ENCODE data around the gene SORCS2.
"Not testable (repeated sequence)": the region's sequence is repeated elsewhere in the genome, so short reads cannot be mapped to it uniquely, and the experiment has no call there.

SORCS2 gene

DNA sequence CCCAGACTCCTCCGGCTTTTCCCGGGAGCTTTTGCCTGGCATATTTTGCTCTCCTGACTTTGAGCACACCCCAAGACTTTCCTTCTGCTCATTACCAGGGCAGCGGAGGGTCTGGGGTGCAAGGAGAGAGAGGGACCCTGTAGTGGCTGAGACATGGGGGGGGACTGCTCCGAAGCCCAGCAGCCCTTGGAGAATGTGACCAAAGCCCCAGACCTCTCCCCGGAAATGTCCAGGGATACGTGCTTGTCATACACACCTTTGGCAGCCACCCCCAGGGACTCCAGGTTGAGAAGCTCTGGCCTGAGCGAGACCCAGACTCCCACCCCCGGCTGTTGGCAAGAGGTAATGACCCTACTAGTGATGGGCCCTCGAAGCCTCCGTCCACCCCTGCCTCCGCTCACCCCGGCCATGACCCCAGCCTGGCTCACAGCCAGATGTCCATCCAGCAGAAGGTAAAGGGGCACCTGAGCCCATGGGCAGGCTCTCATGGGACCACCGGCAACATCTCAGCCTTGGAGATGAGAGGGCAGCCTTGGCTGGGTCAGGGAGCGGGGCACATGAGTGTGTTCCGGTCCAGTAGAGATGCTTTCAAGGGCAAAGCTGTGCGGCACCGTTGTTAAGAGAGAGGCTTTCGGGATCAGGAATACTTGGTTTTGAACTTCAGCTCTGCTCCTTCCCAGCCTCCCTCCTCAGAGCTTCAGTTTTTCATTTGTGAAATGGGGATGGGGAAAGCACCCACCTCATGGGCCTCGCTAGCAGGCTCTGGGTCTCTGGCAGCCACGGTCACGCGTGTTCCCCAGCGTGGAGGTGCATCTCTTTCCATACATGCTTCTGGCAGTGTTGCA lies 240.4 kb downstream of the SORCS2 start:
- no peak for DNase-seq

- DNase-seq = no peak
Observed at GRCh38 chr4:7433376-7434140, 241.2 kb downstream of the SORCS2 start.

DNA sequence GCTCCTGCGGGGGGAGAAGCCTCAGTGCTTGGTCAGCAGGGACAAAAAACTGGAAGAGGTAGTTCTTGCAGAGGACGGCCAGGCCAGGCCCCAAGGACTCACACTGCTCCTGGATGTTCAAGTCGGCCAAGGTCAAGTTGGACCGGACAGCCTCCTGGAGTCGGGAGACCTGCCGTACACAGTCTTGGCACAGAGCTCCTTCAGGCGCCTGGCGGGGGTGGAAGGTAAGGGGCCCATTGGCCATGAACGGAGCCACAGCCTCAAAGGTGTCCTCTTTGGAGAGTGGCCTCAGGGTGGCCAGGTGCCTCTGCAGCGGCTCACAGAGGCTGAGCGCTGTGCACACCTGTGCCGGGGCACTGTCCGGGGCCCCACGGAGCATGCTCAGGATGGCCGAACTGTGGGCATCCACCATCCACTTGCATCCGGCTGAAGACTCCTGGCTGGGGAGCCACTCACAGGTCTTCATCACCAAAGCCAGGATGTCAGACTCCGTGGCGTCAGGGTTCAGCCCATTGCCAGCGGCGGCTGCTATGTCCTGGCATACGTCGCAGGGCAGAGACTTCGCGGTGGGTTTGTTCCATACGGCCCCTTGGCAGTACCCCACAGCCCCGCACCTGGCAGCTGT lies 241.9 kb downstream of the SORCS2 start:
- DNase-seq = no peak

DNA sequence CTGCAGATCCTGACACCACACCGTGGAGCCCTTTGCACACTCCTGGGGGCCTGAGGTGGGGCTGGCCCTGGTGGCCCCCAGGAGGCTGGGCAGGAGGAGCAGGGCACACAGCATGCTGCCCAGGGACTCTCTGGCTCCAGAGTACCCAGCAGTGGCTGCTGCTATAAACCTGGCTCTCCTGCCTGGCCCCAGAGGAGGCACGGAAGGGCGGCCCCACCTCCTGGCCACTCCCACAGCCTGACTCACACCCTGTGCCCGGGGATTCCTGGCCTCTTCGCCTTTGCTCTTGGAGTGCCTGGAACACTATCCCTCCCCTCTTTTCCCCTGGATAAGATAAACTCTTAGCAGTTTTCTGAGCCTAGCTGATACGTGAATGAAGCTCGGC lies 242.4 kb downstream of the SORCS2 start, which contains the start of gene PSAPL1:
Gene PSAPL1 (minus strand): TSS at position 165 of the 385 bp plus-strand sequence. CDS start 51 bp downstream, at position 114.
- no peak for DNase-seq

GRCh38 chr4:7435471-7436061 lies 243.2 kb downstream of the SORCS2 start:
- no peak for DNase-seq

DNA sequence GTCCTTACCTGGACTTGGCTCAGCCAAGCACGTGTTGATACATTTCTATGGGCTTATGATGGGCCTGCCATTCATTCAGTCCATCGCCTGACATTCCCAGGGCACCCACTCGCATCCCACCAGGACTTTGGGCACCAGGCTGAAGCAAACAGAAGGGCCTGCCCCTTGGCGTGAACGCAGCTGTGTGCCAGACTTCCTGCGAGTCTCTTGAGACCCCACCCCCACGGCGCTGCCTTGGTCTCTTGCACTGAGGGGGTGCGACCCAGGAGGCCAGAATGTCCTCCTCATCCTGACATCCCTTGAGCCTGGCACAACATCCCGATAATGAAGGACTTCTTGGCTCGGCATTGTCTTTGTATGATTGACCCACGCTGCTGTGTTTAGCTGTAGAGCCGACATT lies 243.9 kb downstream of the SORCS2 start:
- DNase-seq = no peak

DNA sequence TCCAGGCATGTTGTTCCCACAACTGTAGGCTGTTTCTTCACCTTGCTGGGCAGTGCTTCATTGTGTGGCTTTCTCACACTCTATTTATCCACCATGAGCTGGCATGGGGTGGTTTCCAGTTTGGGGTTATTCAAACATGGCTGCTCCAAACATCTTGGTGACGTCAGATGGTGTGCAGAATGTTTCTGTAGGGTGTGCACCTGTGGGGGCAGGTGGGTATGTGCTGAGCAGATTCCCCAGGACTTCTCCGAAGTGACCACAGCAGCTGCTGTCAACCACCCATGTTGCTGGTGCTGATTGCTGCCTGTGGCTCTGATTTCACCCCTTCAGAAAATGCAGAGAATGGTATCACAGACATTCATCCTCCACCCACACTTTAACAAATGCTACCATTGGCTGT lies 247.4 kb downstream of the SORCS2 start:
- no peak for DNase-seq

GRCh38 chr4:7441201-7441600 lies 248.9 kb downstream of the SORCS2 start:
- DNase-seq = no peak

DNA sequence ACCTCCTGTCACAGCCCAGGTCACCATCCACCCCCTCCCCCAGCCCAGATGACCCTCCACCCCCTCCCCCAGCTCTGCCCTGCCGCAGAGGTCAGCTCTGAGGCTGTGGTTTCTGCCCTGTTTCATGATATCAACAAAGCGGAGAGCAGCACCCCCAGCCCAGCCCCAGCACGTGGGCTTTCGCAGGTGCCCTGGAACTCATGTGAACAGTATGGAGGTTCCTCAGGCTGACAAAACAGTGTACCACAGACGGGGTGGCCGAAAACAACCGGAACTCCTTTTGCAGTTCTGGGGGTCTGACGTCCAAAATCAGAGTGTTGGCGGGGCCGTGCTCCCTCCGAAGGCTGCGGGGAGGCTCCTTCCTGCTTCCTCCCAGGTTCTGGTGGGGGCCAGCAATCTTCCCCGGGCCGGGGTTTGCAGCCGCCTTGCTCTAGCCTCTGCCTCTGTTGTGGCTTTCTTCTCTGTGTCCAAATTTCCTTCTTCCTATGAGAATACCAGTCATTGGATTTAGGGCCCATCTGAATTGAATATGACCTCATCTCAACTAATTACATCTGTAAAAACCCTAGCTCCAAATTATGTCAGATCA lies 250.3 kb downstream of the SORCS2 start:
- no peak for DNase-seq

DNA sequence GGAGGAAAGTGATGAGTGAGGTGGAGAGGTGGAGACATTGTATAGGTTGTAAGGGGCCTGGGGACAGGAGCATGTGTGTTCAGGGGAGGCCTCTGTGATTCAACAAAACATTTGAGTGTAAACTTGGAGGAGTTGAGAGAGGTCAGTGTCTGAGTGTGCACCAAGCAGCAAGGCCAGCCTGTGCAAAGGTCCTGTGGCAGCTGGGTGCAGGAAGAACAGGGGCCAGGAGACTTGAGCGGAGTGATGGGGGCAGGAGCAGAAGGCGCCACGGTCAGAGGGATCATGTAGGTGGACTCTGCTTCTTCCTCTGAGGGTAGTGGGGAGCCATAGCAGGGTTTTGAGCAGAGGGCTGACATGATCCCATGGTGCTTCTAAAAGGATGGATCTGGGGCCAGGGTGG lies 252.0 kb downstream of the SORCS2 start:
- no peak for DNase-seq

DNA sequence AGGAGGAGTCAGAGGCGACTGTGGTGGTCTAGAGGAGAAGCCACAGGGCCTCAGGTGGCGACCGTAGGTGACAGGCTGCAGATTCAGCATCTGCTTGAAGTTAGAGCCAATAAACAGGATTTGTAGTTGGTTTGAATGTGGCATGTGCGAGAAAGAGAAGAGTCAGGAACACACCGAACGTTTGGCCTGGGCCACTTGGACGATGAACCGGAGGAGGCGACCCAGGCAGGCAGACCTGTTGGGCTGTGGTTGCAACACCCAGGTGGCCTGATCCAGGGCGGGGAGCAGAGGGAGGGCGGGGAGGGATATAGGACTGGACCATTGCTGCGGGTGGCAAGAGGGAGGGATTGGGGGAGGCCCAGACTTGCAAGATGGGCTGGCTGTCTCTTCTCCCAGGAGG lies 252.4 kb downstream of the SORCS2 start:
- DNase-seq = no peak

DNA sequence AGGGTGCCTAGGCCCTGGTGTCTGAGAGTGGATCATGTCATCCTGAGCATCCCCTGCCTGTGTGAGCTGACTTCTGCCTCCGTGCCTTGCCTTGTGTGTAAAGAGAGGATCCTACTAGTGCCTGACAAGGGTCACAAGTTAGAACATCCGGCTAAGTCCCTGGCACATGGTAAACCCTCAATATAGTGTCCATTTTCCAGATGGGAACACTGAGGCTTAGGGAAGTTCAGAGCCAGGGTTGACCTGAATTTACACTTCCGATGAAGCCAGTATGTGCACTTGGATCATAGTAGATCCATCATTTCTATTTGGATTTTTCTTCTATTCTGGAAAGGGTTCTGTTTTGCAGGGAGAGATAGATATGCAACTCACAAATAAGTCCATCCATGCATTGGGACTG lies 254.9 kb downstream of the SORCS2 start:
- DNase-seq = no peak

GRCh38 chr4:7448036-7448435 lies 255.7 kb downstream of the SORCS2 start:
- no peak for DNase-seq

DNA sequence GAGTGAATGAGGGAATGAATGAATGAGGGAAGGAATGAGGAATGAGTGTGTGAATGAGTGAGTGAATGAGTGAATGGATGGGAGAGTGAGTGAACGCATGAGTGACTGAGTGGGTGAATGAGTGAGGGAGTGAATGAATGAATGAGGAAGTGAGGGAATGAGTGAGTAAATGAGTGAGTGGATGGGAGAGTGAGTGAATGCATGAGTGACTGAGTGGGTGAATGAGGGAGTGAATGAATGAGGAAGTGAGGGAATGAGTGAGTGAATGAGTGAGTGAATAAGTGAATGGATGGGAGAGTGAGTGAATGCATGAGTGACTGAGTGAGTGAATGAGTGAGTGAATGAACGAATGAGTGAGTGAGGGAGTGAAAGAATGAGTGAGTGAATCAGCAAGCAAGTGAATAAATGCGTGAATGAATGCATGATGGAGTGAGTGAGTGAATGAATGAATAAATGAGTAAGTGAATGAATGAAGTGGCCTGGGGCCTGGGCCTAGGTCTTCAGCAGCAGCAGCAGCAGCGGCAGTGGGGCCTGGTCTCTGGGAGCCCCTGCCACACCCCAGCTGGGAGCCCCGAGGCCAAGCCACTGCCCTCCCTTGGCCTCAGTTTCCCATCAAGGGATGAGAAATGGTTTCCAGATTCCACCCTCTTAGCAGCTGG lies 258.6 kb downstream of the SORCS2 start:
- DNase-seq = no peak

DNA sequence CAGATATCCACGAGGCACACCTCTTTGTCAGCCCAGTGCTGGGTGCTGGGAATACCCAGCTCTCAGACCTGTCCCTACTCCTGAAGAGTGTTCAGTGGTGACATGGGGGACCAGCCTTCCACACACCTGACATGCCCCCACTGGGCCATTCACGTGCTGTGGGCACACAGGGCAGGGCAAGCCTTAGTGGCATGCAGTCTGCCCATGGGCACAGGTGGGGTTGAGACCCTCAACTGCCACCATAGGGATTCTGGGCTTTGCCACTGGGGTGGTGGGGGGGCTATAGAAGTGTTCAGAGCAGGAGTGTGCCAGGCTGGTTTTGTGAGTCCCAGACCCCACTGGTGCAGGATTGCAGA lies 259.1 kb downstream of the SORCS2 start:
- no peak for DNase-seq

GRCh38 chr4:7451800-7452199 lies 259.5 kb downstream of the SORCS2 start:
- no peak for DNase-seq

GRCh38 chr4:7452802-7453201 lies 260.5 kb downstream of the SORCS2 start:
- DNase-seq = not testable (repeated sequence)

DNA sequence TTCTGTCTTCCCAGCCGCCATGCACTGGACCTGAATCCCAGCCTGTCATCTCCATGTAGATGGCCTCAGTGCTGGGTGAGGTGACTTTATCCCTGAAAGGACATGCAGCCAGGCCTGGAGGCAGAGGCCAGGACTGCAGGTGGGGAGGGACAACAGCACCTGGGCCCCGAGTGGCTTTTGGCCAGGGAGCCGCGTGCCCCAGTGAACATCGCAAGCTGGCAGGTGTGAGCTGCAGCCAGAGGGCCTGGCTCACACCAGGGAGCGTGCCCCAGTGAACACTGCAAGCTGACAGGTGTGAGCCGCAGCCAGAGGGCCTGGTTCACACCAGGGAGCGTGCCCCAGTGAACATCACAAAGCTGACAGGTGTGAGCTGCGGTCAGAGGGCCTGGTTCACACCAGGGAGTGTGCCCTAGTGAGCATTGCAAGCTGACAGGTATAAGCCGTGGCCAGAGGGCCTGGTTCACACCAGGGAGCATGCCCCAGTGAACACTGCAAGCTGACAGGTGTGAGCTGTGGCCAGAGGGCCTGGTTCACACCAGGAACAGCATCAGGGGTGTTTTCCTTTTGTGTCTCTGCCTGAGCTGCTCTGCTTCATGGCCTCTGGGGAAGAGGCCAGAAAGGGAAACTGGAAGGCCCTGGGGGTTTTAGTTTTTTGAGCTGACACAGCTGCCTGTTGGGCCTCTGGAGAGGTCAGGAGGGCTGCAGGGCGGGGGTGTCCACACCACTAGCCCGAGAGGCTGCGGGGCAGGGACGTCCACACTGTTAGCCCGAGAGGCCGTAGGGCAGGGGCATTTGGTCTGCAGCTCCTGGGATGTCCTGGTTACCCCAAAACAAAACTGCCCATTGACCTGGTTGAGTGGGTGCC lies 265.1 kb downstream of the SORCS2 start:
- no peak for DNase-seq

GRCh38 chr4:7458066-7458425 lies 265.7 kb downstream of the SORCS2 start:
- DNase-seq = no peak

DNA sequence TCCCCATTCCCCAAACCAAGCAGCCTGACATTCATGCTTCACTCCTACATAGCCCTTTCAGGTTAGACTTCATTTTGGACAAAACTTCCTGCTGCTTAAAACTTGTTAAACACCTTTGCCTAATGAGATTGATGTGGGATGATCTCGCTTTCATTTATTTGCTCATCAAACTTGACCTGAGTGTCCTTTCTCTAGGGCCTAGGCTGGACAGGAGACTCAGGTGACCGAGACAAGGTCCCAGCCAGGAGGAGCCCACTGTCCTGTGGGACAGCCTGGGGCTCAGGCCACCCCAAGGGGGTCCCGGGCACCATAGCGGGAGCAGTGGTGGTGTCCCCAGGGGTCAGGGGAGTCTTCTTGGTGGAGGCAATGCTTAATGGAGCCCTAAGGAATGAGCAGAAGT lies 266.1 kb downstream of the SORCS2 start:
- no peak for DNase-seq

DNA sequence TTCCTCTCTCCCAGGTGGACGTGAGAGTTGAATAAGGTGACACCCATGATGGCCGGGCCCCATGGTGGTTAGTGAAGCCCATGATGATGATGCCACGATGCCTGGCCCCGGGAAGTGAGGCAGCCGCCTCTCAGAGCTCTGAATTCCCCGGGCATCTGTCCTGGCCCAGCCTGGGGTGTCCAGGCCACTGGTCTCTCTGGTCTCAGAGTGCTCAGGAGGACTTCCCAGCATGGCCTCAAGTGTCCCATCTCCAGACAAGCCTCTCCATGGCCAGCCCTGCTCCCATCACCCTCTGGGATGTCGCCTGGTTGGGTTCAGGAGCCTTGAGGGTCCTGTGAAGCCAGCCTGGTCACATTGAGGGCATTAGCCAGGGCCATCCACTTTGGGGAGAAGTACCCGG lies 267.1 kb downstream of the SORCS2 start:
- DNase-seq = no peak
